HCT116 (cell line): ENCODE results near the gene KIF27. TPM values are rescaled to one million over a fixed set of nuclear protein-coding genes. Genes with fewer than 3 reads are reported as not detected.

Experiments
- ATAC-seq: fragments of 200-7000 bp; cut with Tn5 transposase; 2 replicates; pipeline ENCODE4 v1.9.1; 2020; ENCODE audit warnings: mild to moderate bottlenecking, moderate library complexity
- BruUV-seq: library from RNA; stranded (reverse); fragments of 400-500 nt; replicated peaks from 2 replicates; lab custom pipeline; 2021; lab: Mats Ljungman, UMichigan
- CTCF ChIA-PET: fragments of 300-600 bp; sonication (Branson Sonifier 250); formaldehyde crosslinking; loops from one replicate; lab custom pipeline; 2021; ENCODE audit warnings: antibody characterized with exemption; lab: Charles Lee
- POLR2A ChIA-PET: fragments of 300-600, 350-600 bp; sonication (Branson Sonifier 250); formaldehyde crosslinking; loops from one replicate; lab custom pipeline; 2021; ENCODE audit warnings: antibody characterized with exemption; lab: Charles Lee
- RAD21 ChIA-PET, 2 experiments: fragments of 300-600 bp; sonication (Branson Sonifier 250); formaldehyde crosslinking; loops; one replicate each; lab custom pipeline; 2023; ENCODE audit warnings: low total read pairs in 2 of 2; ENCODE audit not compliant: uncharacterized antibody in 2 of 2, unreplicated experiment in 2 of 2, low non-redundant PET in 1 of 2; lab: Charles Lee
- DNase-seq: peaks from one replicate; pipeline ENCODE4 v3.0.0-alpha.2; 2010; ENCODE audit warnings: low read depth, low spot score
- H2AFZ ChIP-seq: fragments of 200-600 bp; shearing (Covaris generic), sonication (generic); 2 replicates; pipeline ENCODE4 v1.6.1; 2017; ENCODE audit warnings: low read depth, mixed run types, mixed read lengths, antibody characterized with exemption, low read length; ENCODE audit not compliant: poor library complexity, severe bottlenecking
- H3K27ac ChIP-seq: 2 replicates; pipeline ENCODE4 v1.5.1; 2012; ENCODE audit warnings: low read depth, low read length
- H3K27me3 ChIP-seq: fragments of 200-600 bp; sonication (generic); 2 replicates; pipeline ENCODE4 v1.6.1; 2016; ENCODE audit warnings: mixed run types, low read length, mixed read lengths; ENCODE audit not compliant: insufficient read depth
- H3K36me3 ChIP-seq, 2 experiments: fragments of 200-500 bp in 1 of 2; fragments of 200-600 bp in 1 of 2; sonication (Bioruptor generic) in 1 of 2; sonication (generic) in 1 of 2; 2 replicates each; pipeline versions ENCODE4 v1.5.1 to v1.6.1; 2014 to 2016; ENCODE audit warnings: low read length in 2 of 2, inconsistent platforms in 1 of 2, mixed read lengths in 1 of 2, mixed run types in 1 of 2; ENCODE audit not compliant: insufficient read depth in 2 of 2, control insufficient read depth in 1 of 2
- H3K4me1 ChIP-seq, 2 experiments: fragments of 200-600 bp in 1 of 2; sonication (generic) in 1 of 2; 2 replicates each; pipeline versions ENCODE4 v1.5.1 to v1.6.1; 2012 to 2017; ENCODE audit warnings: low read length in 2 of 2, inconsistent platforms in 1 of 2, mild to moderate bottlenecking in 1 of 2, mixed read lengths in 1 of 2, mixed run types in 1 of 2, moderate library complexity in 1 of 2; ENCODE audit not compliant: insufficient read depth in 2 of 2, control insufficient read depth in 1 of 2
- H3K4me2 ChIP-seq: fragments of 200-600 bp; sonication (generic); 2 replicates; pipeline ENCODE4 v1.6.1; 2017; ENCODE audit warnings: mixed run types, low read length, mixed read lengths
- H3K4me3 ChIP-seq, 2 experiments: fragments of 200-600 bp in 1 of 2; sonication (generic) in 1 of 2; replicated peaks in 1 of 2; 2 replicates each; pipeline ENCODE4 v1.5.1; 2011 to 2016; ENCODE audit warnings: low read length in 2 of 2, control low read depth in 1 of 2, low read depth in 1 of 2, mild to moderate bottlenecking in 1 of 2, mixed read lengths in 1 of 2, mixed run types in 1 of 2
- H3K79me2 ChIP-seq: fragments of 200-600 bp; sonication (generic); 2 replicates; pipeline ENCODE4 v1.6.1; 2017; ENCODE audit warnings: mild to moderate bottlenecking, mixed run types, low read length, moderate library complexity, mixed read lengths; ENCODE audit not compliant: insufficient read depth
- H3K9ac ChIP-seq: fragments of 200-600 bp; sonication (generic); 2 replicates; pipeline ENCODE4 v1.6.1; 2016; ENCODE audit warnings: low read length, mixed read lengths
- H3K9me2 ChIP-seq: fragments of 200-600 bp; sonication (generic), shearing (Covaris generic); 2 replicates; pipeline ENCODE4 v1.6.1; 2017; ENCODE audit warnings: mixed run types, mild to moderate bottlenecking, moderate library complexity; ENCODE audit not compliant: insufficient read depth
- H3K9me3 ChIP-seq, 2 experiments: fragments of 200-500 bp in 1 of 2; fragments of 200-600 bp in 1 of 2; sonication (Bioruptor generic) in 1 of 2; sonication (generic) in 1 of 2; 2 replicates each; pipeline ENCODE4 v1.6.1; 2014 to 2017; ENCODE audit warnings: low read length in 2 of 2, mixed read lengths in 2 of 2, inconsistent platforms in 1 of 2, low read depth in 1 of 2, mild to moderate bottlenecking in 1 of 2, mixed run types in 1 of 2, moderate library complexity in 1 of 2; ENCODE audit not compliant: control insufficient read depth in 1 of 2, insufficient read depth in 1 of 2
- H4K20me1 ChIP-seq: fragments of 200-600 bp; sonication (generic), shearing (Covaris generic); 2 replicates; pipeline ENCODE4 v1.6.1; 2017; ENCODE audit warnings: mixed run types, mild to moderate bottlenecking, moderate library complexity; ENCODE audit not compliant: insufficient read depth
- ATF3 ChIP-seq: IDR thresholded peaks from 2 replicates; pipeline ENCODE4 v1.6.1; 2012
- CBX3 ChIP-seq: IDR thresholded peaks from 2 replicates; pipeline ENCODE4 v1.6.1; 2012; ENCODE audit warnings: low read depth
- CEBPB ChIP-seq: IDR thresholded peaks from 2 replicates; pipeline ENCODE4 v1.6.1; 2012; ENCODE audit warnings: low read depth
- CTCF ChIP-seq, 3 experiments: fragments of 200-600 bp in 1 of 3; sonication (generic) in 1 of 3; IDR thresholded peaks in 2 of 3; conservative IDR thresholded peaks in 1 of 3; 2 replicates each; pipeline ENCODE4 v1.5.1; 2012 to 2017; ENCODE audit warnings: low read depth in 2 of 3, low read length in 2 of 3, antibody characterized with exemption in 1 of 3, borderline replicate concordance in 1 of 3, control low read depth in 1 of 3, mild to moderate bottlenecking in 1 of 3, mixed read lengths in 1 of 3, mixed run types in 1 of 3, moderate library complexity in 1 of 3; ENCODE audit not compliant: insufficient read depth in 1 of 3
- EGR1 ChIP-seq: IDR thresholded peaks from 2 replicates; pipeline ENCODE4 v1.6.1; 2012; ENCODE audit warnings: low read depth
- ELF1 ChIP-seq: IDR thresholded peaks from 2 replicates; pipeline ENCODE4 v1.6.1; 2012; ENCODE audit warnings: low read depth, borderline replicate concordance
- EZH2 ChIP-seq: fragments of 200-600 bp; sonication (generic); IDR thresholded peaks from 2 replicates; pipeline ENCODE4 v1.6.1; 2017; ENCODE audit warnings: antibody characterized with exemption, mixed run types
- FOSL1 ChIP-seq: IDR thresholded peaks from 2 replicates; pipeline ENCODE4 v1.6.1; 2012; ENCODE audit warnings: low read depth
- MAX ChIP-seq: IDR thresholded peaks from 2 replicates; pipeline ENCODE4 v1.6.1; 2012
- REST ChIP-seq: IDR thresholded peaks from 2 replicates; pipeline ENCODE4 v1.6.1; 2012; ENCODE audit warnings: low read depth
- SP1 ChIP-seq: IDR thresholded peaks from 2 replicates; pipeline ENCODE4 v1.6.1; 2012; ENCODE audit warnings: low read depth
- SRF ChIP-seq: IDR thresholded peaks from 2 replicates; pipeline ENCODE4 v1.6.1; 2012; ENCODE audit warnings: low read depth
- YY1 ChIP-seq: IDR thresholded peaks from 2 replicates; pipeline ENCODE4 v1.6.1; 2011; ENCODE audit warnings: low read length, low read depth, moderate library complexity, mild to moderate bottlenecking; ENCODE audit not compliant: insufficient replicate concordance; ENCODE audit errors: extremely low read depth
- ZBTB33 ChIP-seq: IDR thresholded peaks from 2 replicates; pipeline ENCODE4 v1.6.1; 2011; ENCODE audit warnings: mild to moderate bottlenecking, low read length, moderate library complexity; ENCODE audit not compliant: insufficient replicate concordance; ENCODE audit errors: extremely low read depth
- ZNF274 ChIP-seq: fragments of 200-500 bp; sonication (Bioruptor generic); IDR thresholded peaks from 2 replicates; pipeline ENCODE4 v1.6.1; 2014; ENCODE audit warnings: mild to moderate bottlenecking, low read depth, low read length, inconsistent platforms
- intact Hi-C: fragments of 100-400 bp; cut with micrococcal nuclease; formaldehyde crosslinking; loops from 2 replicates; pipeline ENCODE4 v1.10.0; 2022
- total RNA-seq: library from RNA; stranded (reverse); gene quantifications from one replicate; pipeline ENCODE4 v1.2.1, GENCODE V29; 2021; ENCODE audit not compliant: unreplicated experiment

KIF27 gene
- total RNA-seq, 1 experiment from 2014 or later, result 4.3 TPM

GRCh38 chr9:83959061-83959460 lies 37.8 kb upstream of the KIF27 start:
- Histone ChIP-seq H3K4me3 (no peak overlapping the region), H3K9me2 (no peaks in the 10 kb centered on the region)

More at GRCh38 chr9:83959061-83959460, 37.8 kb upstream of the KIF27 start:
- no TSS peak for BruUV-seq
- ATAC-seq (no peak), DNase-seq (no peak)
- POLR2A ChIA-PET, result no interaction called here
- Histone ChIP-seq H3K27ac (no peak overlapping the region), H3K79me2 (no peaks in the 10 kb centered on the region), H4K20me1 (no peaks in the 10 kb centered on the region), H3K4me2 (no peak overlapping the region), H3K36me3 (no peaks in the 10 kb centered on the region), H3K4me1 (peaks cover 5 to 6% of the 10 kb centered on the region in 2 experiments; a peak in 3 of 4 replicates), H3K9me3 (no peaks in the 10 kb centered on the region), H3K27me3 (no peaks in the 10 kb centered on the region), H2AFZ (no peak overlapping the region), H3K9ac (no peak overlapping the region)
- CTCF ChIA-PET, result interaction anchor here (1.2 kb wide), 1 partner anchor 302 kb away, joined by 3 read pairs; no protein-coding TSS in a partner anchor
- intact Hi-C loops, result no loop called here
- TF ChIP-seq CEBPB (no peak), SP1 (no peak), REST (no peak), ZNF274 (no peak), EGR1 (no peak), CTCF (IDR thresholded peaks at IDR 0.05 in 2 of 3, conservative IDR thresholded peaks at IDR 0.05 in 1 of 3; ENCODE audit: borderline replicate concordance in 1 of 3, insufficient read depth in 1 of 3, low read depth in 2 of 3, low read length in 2 of 3) (no peak), FOSL1 (no peak), MAX (no peak), ZBTB33 (no peak), EZH2 (no peak), SRF (no peak), YY1 (no peak), ATF3 (no peak), ELF1 (no peak), CBX3 (no peak)
- RAD21 ChIA-PET, result no interaction called here
